Neuronal stem cell (in vitro differentiated cells): Measurements from ENCODE around the gene FBXO22.
"Not testable (repeated sequence)": the region's sequence is repeated elsewhere in the genome, so short reads cannot be mapped to it uniquely, and the experiment has no call there.

Experiments
- DNase-seq: peaks from one replicate; pipeline ENCODE4 v3.0.0-alpha.2; 2013; ENCODE audit warnings: low spot score
- H2AFZ ChIP-seq: one replicate; pipeline ENCODE4 v1.6.1; 2013; ENCODE audit warnings: mild to moderate bottlenecking, low read length, inconsistent platforms
- H2AK5ac ChIP-seq: 2 replicates; pipeline ENCODE4 v1.6.1; 2013; ENCODE audit warnings: low read depth, mild to moderate bottlenecking, inconsistent platforms, low read length, moderate library complexity, mixed read lengths
- H2BK120ac ChIP-seq: 2 replicates; pipeline ENCODE4 v1.6.1; 2013; ENCODE audit warnings: low read depth, mild to moderate bottlenecking, inconsistent platforms, low read length, moderate library complexity, mixed read lengths
- H2BK12ac ChIP-seq: one replicate; pipeline ENCODE4 v1.6.1; 2013; ENCODE audit warnings: low read length, inconsistent platforms
- H2BK15ac ChIP-seq: 2 replicates; pipeline ENCODE4 v1.6.1; 2013; ENCODE audit warnings: mild to moderate bottlenecking, low read length, inconsistent platforms, mixed read lengths
- H2BK5ac ChIP-seq: one replicate; pipeline ENCODE4 v1.6.1; 2013; ENCODE audit warnings: inconsistent platforms, mild to moderate bottlenecking, low read length, moderate library complexity
- H3K14ac ChIP-seq: one replicate; pipeline ENCODE4 v1.6.1; 2013; ENCODE audit warnings: low read length, inconsistent platforms
- H3K18ac ChIP-seq: 2 replicates; pipeline ENCODE4 v1.6.1; 2013; ENCODE audit warnings: low read length, inconsistent platforms
- H3K23ac ChIP-seq: 2 replicates; pipeline ENCODE4 v1.6.1; 2013; ENCODE audit warnings: low read depth, mild to moderate bottlenecking, mixed read lengths, low read length, inconsistent platforms; ENCODE audit not compliant: poor library complexity
- H3K27ac ChIP-seq: replicated peaks from 3 replicates; pipeline ENCODE4 v1.5.1; 2013; ENCODE audit warnings: low read length, inconsistent platforms
- H3K27me3 ChIP-seq, 3 experiments: 2 replicates each; pipeline ENCODE4 v1.6.1; 2013; ENCODE audit warnings: low read length in 3 of 3, mild to moderate bottlenecking in 2 of 3, inconsistent platforms in 1 of 3, low read depth in 1 of 3, mixed read lengths in 1 of 3, moderate library complexity in 1 of 3; ENCODE audit not compliant: control insufficient read depth in 3 of 3, insufficient read depth in 3 of 3
- H3K36me3 ChIP-seq, 2 donors: replicated peaks in 1 of 2; 2 replicates each; pipeline ENCODE4 v1.6.1; 2013; ENCODE audit warnings: low read length in 2 of 2; ENCODE audit not compliant: control insufficient read depth in 2 of 2, insufficient read depth in 2 of 2
- H3K4ac ChIP-seq: 2 replicates; pipeline ENCODE4 v1.6.1; 2013; ENCODE audit warnings: inconsistent platforms, mild to moderate bottlenecking, low read length, moderate library complexity
- H3K4me1 ChIP-seq, 2 donors: 1 replicate in 1 of 2; 2 replicates in 1 of 2; pipeline ENCODE4 v1.6.1; 2013; ENCODE audit warnings: low read length in 2 of 2, low read depth in 1 of 2; ENCODE audit not compliant: control insufficient read depth in 2 of 2, insufficient read depth in 1 of 2
- H3K4me2 ChIP-seq: one replicate; pipeline ENCODE4 v1.6.1; 2013; ENCODE audit warnings: mild to moderate bottlenecking, low read length, inconsistent platforms; ENCODE audit not compliant: insufficient read depth, poor library complexity, severe bottlenecking
- H3K4me3 ChIP-seq, 2 donors: 2 replicates each; pipeline ENCODE4 v1.5.1; 2013; ENCODE audit warnings: low read length in 2 of 2, mild to moderate bottlenecking in 2 of 2, inconsistent platforms in 1 of 2, moderate library complexity in 1 of 2
- H3K79me1 ChIP-seq: one replicate; pipeline ENCODE4 v1.6.1; 2013; ENCODE audit warnings: low read depth, mild to moderate bottlenecking, inconsistent platforms, low read length, moderate library complexity
- H3K9ac ChIP-seq: one replicate; pipeline ENCODE4 v1.6.1; 2013; ENCODE audit warnings: mild to moderate bottlenecking, low read depth, low read length, inconsistent platforms; ENCODE audit not compliant: poor library complexity
- H3K9me3 ChIP-seq, 2 donors: replicated peaks in 1 of 2; 2 replicates each; pipeline versions ENCODE3 to v1.6.1; 2013; ENCODE audit warnings: low read length in 2 of 2, mild to moderate bottlenecking in 2 of 2, inconsistent platforms in 1 of 2, low read depth in 1 of 2, mixed read lengths in 1 of 2, moderate library complexity in 1 of 2; ENCODE audit not compliant: control insufficient read depth in 2 of 2, insufficient read depth in 1 of 2
- H4K8ac ChIP-seq: one replicate; pipeline ENCODE4 v1.6.1; 2013; ENCODE audit warnings: low read depth, mild to moderate bottlenecking, inconsistent platforms, low read length, moderate library complexity
- H4K91ac ChIP-seq: one replicate; pipeline ENCODE4 v1.6.1; 2013; ENCODE audit warnings: low read length, low read depth, mild to moderate bottlenecking, inconsistent platforms; ENCODE audit not compliant: poor library complexity
- WGBS, 2 donors: extraction: QIAGEN DNeasy Blood & Tissue Kit; methylation state at CpG; one replicate each; pipeline ENCODE4 v1.1.7; 2013; ENCODE audit warnings: missing lambda C conversion rate in 2 of 2, mixed read lengths in 1 of 2; ENCODE audit not compliant: insufficient read length in 2 of 2, insufficient replicate concordance in 1 of 2; ENCODE audit errors: extremely low coverage in 2 of 2; 5-methylcytosine and 5-hydroxymethylcytosine counted together

FBXO22 gene

GRCh38 chr15:75961331-75961730, 57.7 kb downstream of the FBXO22 start:
- H3K27me3 ChIP-seq: no peaks in the 10 kb centered on the region
- no CpG with 5 or more reads among the region's 1 CpG for WGBS, 2 donors
- H3K14ac ChIP-seq: no peak overlapping the region

GRCh38 chr15:75966073-75966472, 62.4 kb downstream of the FBXO22 start:
- Histone ChIP-seq H3K27ac (no peak overlapping the region), H3K9me3 (no peaks in the 10 kb centered on the region), H2BK5ac (no peak overlapping the region), H2AFZ (no peak overlapping the region), H2BK15ac (no peak overlapping the region), H3K18ac (no peak overlapping the region), H2BK12ac (no peak overlapping the region), H3K4me3 (no peak overlapping the region), H4K8ac (no peak overlapping the region), H3K23ac (no peak overlapping the region), H3K4me2 (no peak overlapping the region), H3K79me1 (no peaks in the 10 kb centered on the region), H3K9ac (no peak overlapping the region), H4K91ac (no peak overlapping the region), H2BK120ac (no peak overlapping the region), H3K36me3 (no peaks in the 10 kb centered on the region), H3K4ac (no peak overlapping the region), H3K4me1 (no peaks in the 10 kb centered on the region), H2AK5ac (no peak overlapping the region), H3K27me3 (no peaks in the 10 kb centered on the region), H3K14ac (no peak overlapping the region)
- no peak for DNase-seq
- WGBS, 2 donors: no CpG with 5 or more reads among the region's 2 CpGs

More at GRCh38 chr15:75961331-75961730, 57.7 kb downstream of the FBXO22 start:
- H2AFZ ChIP-seq: no peak overlapping the region
- H4K91ac ChIP-seq: no peak overlapping the region
- H2BK12ac ChIP-seq: no peak overlapping the region
- H2AK5ac ChIP-seq: no peak overlapping the region
- H4K8ac ChIP-seq: no peak overlapping the region
- no peak overlapping the region for H3K4me2 ChIP-seq
- H3K9ac ChIP-seq: no peak overlapping the region
- no peaks in the 10 kb centered on the region for H3K4me1 ChIP-seq
- no peaks in the 10 kb centered on the region for H3K9me3 ChIP-seq
- H3K27ac ChIP-seq: no peak overlapping the region
- no peak overlapping the region for H2BK120ac ChIP-seq
- H3K79me1 ChIP-seq: no peaks in the 10 kb centered on the region
- no peak for DNase-seq
- no peak overlapping the region for H3K23ac ChIP-seq
- no peaks in the 10 kb centered on the region for H3K36me3 ChIP-seq
- no peak overlapping the region for H2BK15ac ChIP-seq
- H3K4me3 ChIP-seq: no peak overlapping the region
- no peak overlapping the region for H2BK5ac ChIP-seq
- H3K4ac ChIP-seq: no peak overlapping the region
- no peak overlapping the region for H3K18ac ChIP-seq

- not testable (repeated sequence) for H3K4me2 ChIP-seq, H3K4ac ChIP-seq, H3K23ac ChIP-seq, H3K14ac ChIP-seq, H3K18ac ChIP-seq, H3K9ac ChIP-seq, H2BK15ac ChIP-seq, H3K4me3 ChIP-seq, DNase-seq, H3K36me3 ChIP-seq, H3K79me1 ChIP-seq, H2BK12ac ChIP-seq, H3K27me3 ChIP-seq, H3K4me1 ChIP-seq, H2BK120ac ChIP-seq, H4K91ac ChIP-seq, H4K8ac ChIP-seq, H2AFZ ChIP-seq, H2AK5ac ChIP-seq, H3K9me3 ChIP-seq, H3K27ac ChIP-seq, H2BK5ac ChIP-seq
- no CpG with 5 or more reads among the region's 3 CpGs for WGBS, 2 donors
Measured at GRCh38 chr15:75976766-75977165, 73.1 kb downstream of the FBXO22 start.

- H3K36me3 ChIP-seq: no peaks in the 10 kb centered on the region
- H3K14ac ChIP-seq: no peak overlapping the region
- H2AFZ ChIP-seq: no peak overlapping the region
- DNase-seq: no peak
- H3K27me3 ChIP-seq: peaks cover 0 to 8% (median 0%) of the 10 kb centered on the region in 3 experiments
- H4K91ac ChIP-seq: no peak overlapping the region
- no peak overlapping the region for H2AK5ac ChIP-seq
- no CpG with 5 or more reads among the region's 2 CpGs for WGBS, 2 donors
- H3K4me1 ChIP-seq: no peaks in the 10 kb centered on the region
- H2BK12ac ChIP-seq: no peak overlapping the region
- H2BK5ac ChIP-seq: no peak overlapping the region
- H3K9me3 ChIP-seq: no peaks in the 10 kb centered on the region
- H3K27ac ChIP-seq: no peak overlapping the region
- H3K23ac ChIP-seq: no peak overlapping the region
- no peak overlapping the region for H4K8ac ChIP-seq
- H3K4ac ChIP-seq: no peak overlapping the region
- H2BK120ac ChIP-seq: no peak overlapping the region
- H3K4me2 ChIP-seq: no peak overlapping the region
- H3K79me1 ChIP-seq: no peaks in the 10 kb centered on the region
- no peak overlapping the region for H2BK15ac ChIP-seq
- H3K9ac ChIP-seq: no peak overlapping the region
- H3K18ac ChIP-seq: no peak overlapping the region
- H3K4me3 ChIP-seq: no peak overlapping the region
Measured at GRCh38 chr15:75981149-75981815, 77.6 kb downstream of the FBXO22 start.
